ENCODE measurements around the gene NDUFS5.

NDUFS5 gene

GRCh38 chr1:39076127-39076798, 50.1 kb downstream of the NDUFS5 start:
- Histone ChIP-seq H4K20me1 (ENCODE audit: control insufficient read depth, insufficient read depth, low read depth, low read length) (no peaks in the 10 kb centered on the region), H3K4me1 (ENCODE audit: control insufficient read depth, low read length) (no peaks in the 10 kb centered on the region), H3K4me2 (ENCODE audit: low read length) (no peak overlapping the region), H3F3A (ENCODE audit: control insufficient read depth, insufficient read depth) (no peaks in the 10 kb centered on the region), H3K27ac (ENCODE audit: low read depth, low read length) (no peak overlapping the region), H3K9me2 (replicated peaks; ENCODE audit: control insufficient read depth, low read length) (no peaks in the 10 kb centered on the region), H3K4me3 (ENCODE audit: low read length) (no peak overlapping the region), H3K9me3 (ENCODE audit: control insufficient read depth, insufficient read depth, low read length) (no peaks in the 10 kb centered on the region), H3K79me2 (ENCODE audit: control insufficient read depth, low read length) (no peaks in the 10 kb centered on the region), H3K27me3 (ENCODE audit: control insufficient read depth, low read length) (peaks cover 11% of the 10 kb centered on the region), H3K36me3 (ENCODE audit: control insufficient read depth, low read length) (no peaks in the 10 kb centered on the region)
- no peak for TF ChIP-seq CTCF (IDR thresholded peaks at IDR 0.05; ENCODE audit: low read depth, low read length, poor library complexity, severe bottlenecking)

- no peaks in the 10 kb centered on the region for H3K9me3 ChIP-seq (ENCODE audit: control insufficient read depth, insufficient read depth, low read length)
- H3K27ac ChIP-seq (ENCODE audit: low read depth, low read length), result no peak overlapping the region
- H3K4me2 ChIP-seq (ENCODE audit: low read length), result no peak overlapping the region
- H3K4me3 ChIP-seq (ENCODE audit: low read length), result no peak overlapping the region
- no peaks in the 10 kb centered on the region for H3K36me3 ChIP-seq (ENCODE audit: control insufficient read depth, low read length)
- TF ChIP-seq CTCF (IDR thresholded peaks at IDR 0.05; ENCODE audit: low read depth, low read length, poor library complexity, severe bottlenecking), result no peak
- TF ChIP-seq EZH2phosphoT487 (IDR thresholded peaks at IDR 0.05; ENCODE audit: borderline replicate concordance, low read length), result no peak
- H4K20me1 ChIP-seq (ENCODE audit: control insufficient read depth, insufficient read depth, low read depth, low read length), result no peaks in the 10 kb centered on the region
- H3K9me2 ChIP-seq (replicated peaks; ENCODE audit: control insufficient read depth, low read length), result no peaks in the 10 kb centered on the region
- no peaks in the 10 kb centered on the region for H3K79me2 ChIP-seq (ENCODE audit: control insufficient read depth, low read length)
- H3K27me3 ChIP-seq (ENCODE audit: control insufficient read depth, low read length), result peaks cover 13% of the 10 kb centered on the region
- H3F3A ChIP-seq (ENCODE audit: control insufficient read depth, insufficient read depth), result no peaks in the 10 kb centered on the region
- H3K4me1 ChIP-seq (ENCODE audit: control insufficient read depth, low read length), result no peaks in the 10 kb centered on the region
Measured at GRCh38 chr1:39076799-39077148, 50.6 kb downstream of the NDUFS5 start.

GRCh38 chr1:39080269-39080826, 54.2 kb downstream of the NDUFS5 start:
- Histone ChIP-seq H3K79me2 (ENCODE audit: control insufficient read depth, low read length) (no peaks in the 10 kb centered on the region), H3K4me3 (ENCODE audit: low read length) (no peak overlapping the region)
- TF ChIP-seq EZH2phosphoT487 (IDR thresholded peaks at IDR 0.05; ENCODE audit: borderline replicate concordance, low read length) (no peak), CTCF (IDR thresholded peaks at IDR 0.05; ENCODE audit: low read depth, low read length, poor library complexity, severe bottlenecking) (no peak)

More at GRCh38 chr1:39080269-39080826, 54.2 kb downstream of the NDUFS5 start:
- Histone ChIP-seq H3K36me3 (ENCODE audit: control insufficient read depth, low read length) (no peaks in the 10 kb centered on the region), H3K4me2 (ENCODE audit: low read length) (no peak overlapping the region), H3F3A (ENCODE audit: control insufficient read depth, insufficient read depth) (no peaks in the 10 kb centered on the region), H3K9me3 (ENCODE audit: control insufficient read depth, insufficient read depth, low read length) (no peaks in the 10 kb centered on the region), H3K27ac (ENCODE audit: low read depth, low read length) (no peak overlapping the region), H4K20me1 (ENCODE audit: control insufficient read depth, insufficient read depth, low read depth, low read length) (no peaks in the 10 kb centered on the region), H3K4me1 (ENCODE audit: control insufficient read depth, low read length) (no peaks in the 10 kb centered on the region), H3K9me2 (replicated peaks; ENCODE audit: control insufficient read depth, low read length) (no peaks in the 10 kb centered on the region), H3K27me3 (ENCODE audit: control insufficient read depth, low read length) (peaks cover 33% of the 10 kb centered on the region)

Data from DOHH2 (cell line).